ENCODE data around the gene PLXDC2.

Gene PLXDC2

GRCh38 chr10:20094226-20094976 is 278.2 kb downstream of the PLXDC2 start:
- in situ Hi-C loops (cut with MboI; ENCODE audit: low sequenced_read_pairs): no loop called here

GRCh38 chr10:20100171-20100570 is 283.9 kb downstream of the PLXDC2 start:
- in situ Hi-C loops (cut with MboI; ENCODE audit: low sequenced_read_pairs): no loop called here

- in situ Hi-C loops (cut with MboI; ENCODE audit: low sequenced_read_pairs): no loop called here
Observed at GRCh38 chr10:20105236-20105635, 289.0 kb downstream of the PLXDC2 start.

- in situ Hi-C loops (cut with MboI; ENCODE audit: low sequenced_read_pairs): no loop called here
Observed at GRCh38 chr10:20105931-20106330, 289.7 kb downstream of the PLXDC2 start.

- in situ Hi-C loops (cut with MboI; ENCODE audit: low sequenced_read_pairs): no loop called here
Observed at GRCh38 chr10:20108021-20108420, 291.8 kb downstream of the PLXDC2 start.

- in situ Hi-C loops (cut with MboI; ENCODE audit: low sequenced_read_pairs): no loop called here
Observed at GRCh38 chr10:20109613-20110012, 293.4 kb downstream of the PLXDC2 start.

GRCh38 chr10:20110125-20111100 is 294.2 kb downstream of the PLXDC2 start:
- in situ Hi-C loops (cut with MboI; ENCODE audit: low sequenced_read_pairs): no loop called here

- in situ Hi-C loops (cut with MboI; ENCODE audit: low sequenced_read_pairs): no loop called here
Observed at GRCh38 chr10:20114179-20114578, 297.9 kb downstream of the PLXDC2 start.

GRCh38 chr10:20115894-20116293 is 299.7 kb downstream of the PLXDC2 start:
- in situ Hi-C loops (cut with MboI; ENCODE audit: low sequenced_read_pairs): no loop called here

GRCh38 chr10:20117471-20117870 is 301.2 kb downstream of the PLXDC2 start:
- in situ Hi-C loops (cut with MboI; ENCODE audit: low sequenced_read_pairs): no loop called here

GRCh38 chr10:20118119-20118518 is 301.9 kb downstream of the PLXDC2 start:
- in situ Hi-C loops (cut with MboI; ENCODE audit: low sequenced_read_pairs): no loop called here

- in situ Hi-C loops (cut with MboI; ENCODE audit: low sequenced_read_pairs): no loop called here
Observed at GRCh38 chr10:20128811-20129210, 312.6 kb downstream of the PLXDC2 start.

- in situ Hi-C loops (cut with MboI; ENCODE audit: low sequenced_read_pairs): no loop called here
Observed at GRCh38 chr10:20132816-20133215, 316.6 kb downstream of the PLXDC2 start.

- in situ Hi-C loops (cut with MboI; ENCODE audit: low sequenced_read_pairs): no loop called here
Observed at GRCh38 chr10:20133669-20134189, 317.5 kb downstream of the PLXDC2 start.

- in situ Hi-C loops (cut with MboI; ENCODE audit: low sequenced_read_pairs): no loop called here
Observed at GRCh38 chr10:20142311-20142710, 326.1 kb downstream of the PLXDC2 start.

- in situ Hi-C loops (cut with MboI; ENCODE audit: low sequenced_read_pairs): no loop called here
Observed at GRCh38 chr10:20144268-20144667, 328.0 kb downstream of the PLXDC2 start.

- in situ Hi-C loops (cut with MboI; ENCODE audit: low sequenced_read_pairs): no loop called here
Observed at GRCh38 chr10:20146004-20146403, 329.8 kb downstream of the PLXDC2 start.

GRCh38 chr10:20147684-20148083 is 331.5 kb downstream of the PLXDC2 start:
- in situ Hi-C loops (cut with MboI; ENCODE audit: low sequenced_read_pairs): no loop called here

GRCh38 chr10:20156511-20156910 is 340.3 kb downstream of the PLXDC2 start:
- in situ Hi-C loops (cut with MboI; ENCODE audit: low sequenced_read_pairs): no loop called here

- in situ Hi-C loops (cut with MboI; ENCODE audit: low sequenced_read_pairs): no loop called here
Observed at GRCh38 chr10:20157314-20157713, 341.1 kb downstream of the PLXDC2 start.

GRCh38 chr10:20158086-20158485 is 341.9 kb downstream of the PLXDC2 start:
- in situ Hi-C loops (cut with MboI; ENCODE audit: low sequenced_read_pairs): no loop called here

GRCh38 chr10:20162123-20162522 is 345.9 kb downstream of the PLXDC2 start:
- in situ Hi-C loops (cut with MboI; ENCODE audit: low sequenced_read_pairs): no loop called here
